ENCODE data around the gene PCGF5. TPM values are rescaled to one million over a fixed set of nuclear protein-coding genes. Genes with fewer than 3 reads are reported as not detected.

The PCGF5 gene
- total and polyA plus RNA-seq, 2 of the 8 experiments (the other 6 are each of a cell fraction or from before 2014, with no cell fraction given) = 5.8 to 8.4 TPM

- Histone ChIP-seq H3K36me3 (ENCODE audit: control insufficient read depth in 2 of 4, insufficient read depth in 4 of 4, low read length in 3 of 4) (no peaks in the 10 kb centered on the region), H3K4me2 (ENCODE audit: insufficient read depth in 1 of 2, low read depth in 2 of 2, low read length in 2 of 2) (peak overlapping the region; percentile 77 to 82), H4K5ac (ENCODE audit: insufficient read length, low read depth, low read length) (no peak overlapping the region), H3K9ac (replicated peaks in 1 of 4; ENCODE audit: extremely low read depth in 1 of 4, low read depth in 3 of 4, low read length in 3 of 4) (peak overlapping the region in 1 of 4 experiments; percentile 21; a peak in 1 of 7 replicates), H2BK15ac (ENCODE audit: low read length) (no peak overlapping the region), H3K23me2 (ENCODE audit: low read depth, low read length) (peaks cover 9% of the 10 kb centered on the region; the same call in 1 of the 2 replicates), H3K27ac (ENCODE audit: low read depth, low read length) (no peak overlapping the region), H2BK120ac (replicated peaks; ENCODE audit: low read depth, low read length) (no peak overlapping the region), H3K27me3 (replicated peaks in 1 of 4; ENCODE audit: control insufficient read depth in 3 of 4, extremely low read depth in 1 of 4, insufficient read depth in 3 of 4, low read length in 3 of 4) (peaks cover 12 to 37% (median 26%) of the 10 kb centered on the region in 4 experiments), H3K4me1 (replicated peaks in 1 of 4; ENCODE audit: control insufficient read depth in 3 of 4, insufficient read depth in 4 of 4, low read length in 3 of 4) (peaks cover 0 to 7% (median 2%) of the 10 kb centered on the region in 4 experiments; a peak in 2 of 7 replicates), H3K18ac (ENCODE audit: extremely low read depth, low read length) (no peak overlapping the region), H2BK20ac (ENCODE audit: low read length) (no peak overlapping the region), H3K4ac (replicated peaks; ENCODE audit: insufficient read length, low read depth, low read length) (no peak overlapping the region), H2AK5ac (ENCODE audit: low read depth, low read length) (no peak overlapping the region), H3K9me3 (ENCODE audit: insufficient read depth in 2 of 2, low read depth in 1 of 2, low read length in 1 of 2) (no peaks in the 10 kb centered on the region), H2BK12ac (ENCODE audit: low read depth, low read length) (no peak overlapping the region), H3K79me2 (ENCODE audit: control insufficient read depth in 1 of 2, insufficient read depth in 2 of 2, low read length in 2 of 2) (no peaks in the 10 kb centered on the region), H3K79me1 (ENCODE audit: low read depth, low read length) (no peaks in the 10 kb centered on the region), H3K14ac (ENCODE audit: insufficient read length) (no peak overlapping the region), H4K91ac (replicated peaks; ENCODE audit: insufficient read length, low read length) (no peak overlapping the region), H2BK5ac (ENCODE audit: low read depth, low read length) (no peak overlapping the region), H3K4me3 (ENCODE audit: extremely low read depth in 1 of 4, insufficient read depth in 2 of 4, low read depth in 3 of 4, low read length in 4 of 4) (peak overlapping the region; percentile 13 to 97 (median 24); a peak in 5 of 8 replicates), H4K8ac (ENCODE audit: extremely low read depth, insufficient read depth, low read length) (no peak overlapping the region), H3K56ac (replicated peaks; ENCODE audit: insufficient read length, low read depth, low read length) (no peak overlapping the region), H3K23ac (ENCODE audit: insufficient read length) (no peak overlapping the region), H2AFZ (ENCODE audit: low read length) (peak overlapping the region; percentile 96), H4K20me1 (replicated peaks in 1 of 2; ENCODE audit: control insufficient read depth in 1 of 2, insufficient read depth in 2 of 2, low read length in 2 of 2) (no peaks in the 10 kb centered on the region)
- TF ChIP-seq KDM1A (IDR thresholded peaks at IDR 0.05; ENCODE audit: borderline replicate concordance, low read length) = no peak
- TF ChIP-seq GABPA (IDR thresholded peaks at IDR 0.05; ENCODE audit: borderline replicate concordance, insufficient read depth, low read length) = no peak
- WGBS, 2 experiments (ENCODE audit: extremely low coverage in 1 of 2, insufficient coverage in 1 of 2, insufficient read length in 1 of 2, insufficient replicate concordance in 2 of 2, low coverage in 1 of 2, low lambda C conversion rate in 2 of 2, missing lambda C conversion rate in 1 of 2) = 44% methylated on average over 8 of the region's 8 CpGs; no CpG with 5 or more reads in 1 of the 2 experiments
- ChIA-PET CTCF (ENCODE audit: partially characterized antibody) (interaction anchor here (1.4 to 1.8 kb wide), 2 partner anchors 79 to 213 kb away, joined by 4 to 5 read pairs; no protein-coding TSS in a partner anchor), POLR2A (ENCODE audit: partially characterized antibody) (no interaction called here)
- DNase-seq (ENCODE audit: low read depth in 1 of 2, low spot score in 2 of 2) (no peak), FAIRE-seq (no peak)
Observed at GRCh38 chr10:91219371-91220193, 881 bp upstream of the PCGF5 start.
